Putamen (tissue), 1 donor: ENCODE results near the gene PON2.
"Not testable (repeated sequence)": the region's sequence is repeated elsewhere in the genome, so short reads cannot be mapped to it uniquely, and the experiment has no call there.

Experiments used
- DNase-seq: peaks from one replicate; pipeline ENCODE4 v3.0.0-alpha.2; 2016; ENCODE audit warnings: low spot score

PON2 gene

DNA sequence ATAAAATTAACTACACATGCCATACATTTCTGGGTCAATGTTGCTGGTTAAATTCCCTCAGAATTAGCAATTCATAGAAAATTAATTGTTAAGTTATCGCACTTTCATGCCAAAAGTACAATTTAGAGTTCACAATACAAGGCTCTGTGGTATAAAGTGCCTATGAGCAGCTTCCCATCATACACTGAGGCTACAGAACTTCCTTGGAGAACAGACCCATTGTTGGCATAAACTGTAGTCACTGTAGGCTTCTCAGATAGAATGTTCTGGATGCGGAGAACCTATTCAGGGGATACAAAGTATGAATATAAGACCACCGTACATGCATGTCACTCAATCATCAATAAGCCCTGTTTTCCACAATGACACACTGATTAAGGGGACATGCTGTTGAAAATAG lies 29.6 kb downstream of the PON2 start:
- DNase-seq, result no peak

DNA sequence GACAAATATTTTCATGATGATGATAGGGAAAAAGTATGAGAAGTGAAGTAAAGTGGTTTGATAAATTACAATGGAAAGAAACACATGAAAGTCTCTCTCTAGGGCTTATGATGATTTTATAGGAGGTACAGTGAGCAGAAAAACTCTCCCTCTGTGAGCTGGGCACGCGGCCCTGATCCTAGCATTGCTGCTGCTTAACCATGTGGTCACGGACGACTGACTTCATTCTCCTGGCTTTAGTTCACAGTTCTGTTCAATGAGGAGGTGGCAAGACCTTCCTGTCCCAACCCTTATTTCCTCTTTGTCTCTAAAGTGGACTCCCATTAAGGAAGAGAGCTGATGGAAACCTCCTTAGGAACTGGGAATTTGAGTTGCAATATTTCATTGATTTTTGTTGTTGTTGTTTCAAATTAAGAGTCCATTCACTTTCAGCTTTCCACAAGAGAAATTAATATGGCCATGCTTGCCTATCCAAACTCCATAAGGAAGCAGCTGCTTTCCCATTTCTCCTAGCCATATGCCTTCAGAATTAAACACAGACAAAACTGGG lies 30.4 kb downstream of the PON2 start:
- no peak for DNase-seq

DNA sequence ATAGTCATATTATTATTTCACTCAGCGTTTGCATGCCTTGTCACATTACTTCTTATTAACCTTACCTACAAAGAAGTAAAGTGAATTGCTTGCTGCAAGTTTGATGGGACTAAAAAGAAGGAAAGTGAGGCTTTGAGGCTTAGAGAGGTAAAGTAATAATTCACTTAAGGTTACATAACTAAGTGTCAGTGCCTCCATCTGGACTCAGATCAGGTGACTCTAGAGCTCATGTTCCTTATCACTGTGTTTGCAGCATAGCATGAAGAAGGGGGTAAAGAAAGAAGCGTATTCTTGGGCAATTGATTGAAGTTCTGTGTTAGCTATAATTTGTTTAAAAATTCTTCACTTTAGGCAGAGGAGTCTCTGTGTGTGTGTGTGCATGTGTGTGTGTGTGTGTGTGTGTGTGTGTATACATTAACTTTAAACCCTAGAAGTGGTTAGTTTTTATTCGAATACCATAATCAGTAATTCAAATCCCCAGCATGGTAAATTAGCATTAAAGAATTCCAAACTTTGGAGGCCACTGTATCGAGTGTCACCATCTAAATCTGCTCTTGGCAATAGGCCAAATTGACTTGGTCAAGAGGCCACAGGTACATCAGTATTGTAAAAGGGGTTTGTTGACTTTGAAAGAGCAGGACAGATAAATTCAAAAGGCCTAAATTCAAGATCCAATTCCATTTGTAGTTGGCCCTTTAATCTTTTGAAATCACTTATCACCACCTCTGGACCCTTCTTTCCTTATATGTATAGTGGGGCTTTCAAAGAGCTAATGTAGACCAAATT lies 36.5 kb downstream of the PON2 start:
- no peak for DNase-seq

DNA sequence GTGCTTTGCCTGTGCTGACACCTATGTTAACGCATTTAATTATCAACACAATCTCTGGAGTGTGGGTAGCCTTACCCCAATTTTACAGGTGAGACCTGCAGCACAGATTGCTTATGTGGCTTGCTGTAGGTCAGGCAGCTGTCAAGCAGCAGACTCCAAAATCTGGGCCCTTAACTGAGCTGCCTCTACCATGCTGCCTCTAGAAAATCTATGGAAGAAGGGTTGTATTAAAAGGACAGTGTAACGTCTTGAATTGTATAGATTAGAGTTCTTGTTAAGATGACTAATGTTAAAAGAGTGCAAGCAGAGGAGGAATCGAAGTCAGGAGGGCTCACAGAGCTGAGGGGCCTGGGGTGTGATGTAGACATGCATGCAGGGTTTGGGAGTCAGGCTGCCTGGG lies 37.4 kb downstream of the PON2 start:
- DNase-seq, result no peak

DNA sequence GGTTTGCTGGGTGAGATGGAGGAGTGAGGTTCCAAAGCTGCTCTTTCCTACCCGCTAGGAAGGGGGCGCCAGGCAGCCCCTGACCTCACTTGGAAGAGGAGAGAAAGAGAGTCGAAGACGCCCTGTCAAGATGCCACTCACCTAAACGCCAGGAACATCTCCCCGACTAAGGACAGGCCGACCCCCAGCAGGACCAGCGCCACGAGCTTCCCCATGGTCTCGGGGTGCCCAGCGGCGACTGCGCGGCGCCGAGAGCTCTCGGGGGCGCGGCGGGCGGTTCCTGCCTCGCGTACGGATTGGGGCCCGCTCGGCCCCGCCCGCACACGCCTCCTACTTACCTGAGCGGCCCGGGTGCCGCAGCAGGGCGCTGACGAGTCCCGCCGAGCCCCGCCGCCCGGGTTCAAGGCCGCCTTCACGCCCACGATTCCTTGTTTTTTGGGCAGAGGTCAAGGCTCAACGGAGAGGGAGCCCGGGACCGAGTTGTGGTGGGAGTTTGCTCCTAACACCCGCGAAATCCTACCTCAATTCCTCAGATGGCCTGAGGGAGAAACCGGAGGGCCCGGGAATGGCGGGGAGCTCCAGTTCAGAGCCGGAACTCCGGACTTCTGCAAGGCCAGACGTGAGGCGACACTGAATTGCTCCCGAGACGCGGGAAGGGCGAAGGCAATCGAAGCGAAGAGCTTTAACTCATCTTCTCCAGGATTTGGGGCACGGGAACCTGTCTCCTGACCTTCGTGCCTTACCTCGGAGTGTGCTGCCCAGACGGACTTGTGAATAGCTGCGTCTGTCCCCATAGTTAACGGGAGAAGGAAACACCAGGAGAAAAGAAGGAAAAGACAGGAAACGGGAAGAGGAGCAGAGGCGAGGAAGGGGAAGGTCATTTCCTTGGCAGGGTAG lies 38.4 kb downstream of the PON2 start, which contains the start of gene PON3:
Gene PON3 (minus strand): TSS at position 240 of the 897 bp plus-strand sequence. CDS start 25 bp downstream, at position 215.
- no peak for DNase-seq

DNA sequence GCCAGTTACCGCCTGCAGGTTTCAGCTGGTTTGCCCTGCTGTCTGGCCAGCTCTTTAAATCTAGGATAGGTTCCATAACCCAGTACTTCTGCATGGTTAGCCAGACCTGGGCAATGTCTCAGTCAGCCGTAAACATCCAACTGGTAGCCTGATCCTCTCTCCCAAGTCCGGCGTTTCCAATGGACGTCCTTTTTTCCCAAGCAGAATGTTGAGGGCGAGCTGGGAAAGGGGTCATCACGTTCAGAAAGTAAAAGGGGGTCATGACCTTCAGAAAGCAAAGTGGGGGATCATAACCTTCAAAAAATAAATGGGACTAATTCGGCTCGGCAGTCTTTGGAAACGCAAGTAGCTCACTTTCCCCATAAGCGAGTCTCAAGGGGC lies 39.1 kb downstream of the PON2 start:
- no peak for DNase-seq

DNA sequence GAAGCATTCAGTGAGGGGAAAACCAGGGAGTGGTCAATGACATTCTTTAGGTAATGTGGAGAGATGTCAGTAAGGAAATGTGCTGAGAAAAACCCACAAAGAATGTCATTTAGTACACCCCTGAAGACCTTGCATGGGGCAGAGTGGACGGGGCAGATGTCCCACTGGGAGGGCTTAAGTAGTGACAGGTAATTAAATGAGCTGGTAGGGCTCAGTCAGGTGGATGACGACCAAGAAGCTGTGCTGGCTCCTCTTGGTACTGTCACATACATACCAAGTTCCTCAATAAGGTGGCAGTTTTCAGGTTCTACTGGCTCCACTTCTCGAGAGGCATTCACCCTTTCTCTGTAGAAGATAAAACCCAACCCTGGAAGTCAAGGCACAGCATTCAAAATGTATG lies 40.5 kb downstream of the PON2 start:
- DNase-seq, result no peak

DNA sequence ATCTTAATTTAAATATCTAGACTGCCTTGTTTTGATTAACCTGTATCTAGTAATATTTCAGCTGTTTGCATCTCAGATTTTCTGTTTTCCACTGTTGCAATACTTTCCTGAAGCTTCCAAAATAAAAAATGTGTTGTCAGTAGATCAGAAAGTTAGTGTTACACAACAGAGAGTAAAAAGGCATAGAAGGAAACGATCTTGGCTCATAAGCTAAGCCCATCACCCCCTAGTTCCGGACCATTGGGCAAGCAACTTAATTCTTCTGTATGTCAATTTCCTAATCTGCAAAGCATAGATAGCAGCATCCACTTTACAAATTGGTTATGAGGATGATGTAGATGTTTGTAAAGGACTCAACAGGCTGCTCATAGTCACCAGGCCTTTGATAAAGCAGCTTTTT lies 43.1 kb downstream of the PON2 start:
- no peak for DNase-seq

DNA sequence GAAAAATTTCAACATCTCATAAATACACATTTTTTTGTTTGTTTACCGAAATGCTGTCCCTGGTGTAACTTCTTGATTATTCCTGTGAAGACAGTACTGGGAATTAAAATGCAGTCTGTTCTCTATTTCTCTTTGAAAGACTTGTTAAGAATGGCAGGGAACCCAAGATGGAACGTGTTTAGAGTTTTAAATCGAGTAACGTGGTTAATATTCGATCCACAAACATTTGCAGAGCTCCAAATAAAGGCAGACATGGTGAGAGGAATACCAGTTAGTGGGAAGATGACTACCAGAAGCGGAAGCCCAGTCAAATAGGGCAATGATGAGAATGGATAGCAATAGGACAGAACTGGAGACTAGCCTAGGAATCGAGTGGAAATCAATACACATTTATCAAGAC lies 45.3 kb downstream of the PON2 start:
- peak; percentile 29 for DNase-seq

DNA sequence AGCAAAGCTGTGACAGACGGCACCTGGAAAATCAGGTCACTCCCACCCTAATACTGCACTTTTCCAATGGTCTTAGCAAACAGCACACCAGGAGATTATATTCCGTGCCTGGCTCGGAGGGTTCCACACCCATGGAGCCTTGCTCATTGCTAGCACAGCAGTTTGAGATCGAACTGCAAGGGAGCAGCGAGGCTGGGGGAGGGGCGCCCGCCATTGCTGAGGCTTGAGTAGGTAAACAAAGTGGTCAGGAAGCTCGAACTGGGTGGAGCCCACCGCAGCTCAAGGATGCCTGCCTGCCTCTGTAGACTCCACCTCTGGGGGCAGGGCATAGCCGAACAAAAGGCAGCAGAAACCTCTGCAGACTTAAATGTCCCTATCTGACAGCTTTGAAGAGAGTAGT lies 55.4 kb downstream of the PON2 start:
- DNase-seq, result not testable (repeated sequence)

DNA sequence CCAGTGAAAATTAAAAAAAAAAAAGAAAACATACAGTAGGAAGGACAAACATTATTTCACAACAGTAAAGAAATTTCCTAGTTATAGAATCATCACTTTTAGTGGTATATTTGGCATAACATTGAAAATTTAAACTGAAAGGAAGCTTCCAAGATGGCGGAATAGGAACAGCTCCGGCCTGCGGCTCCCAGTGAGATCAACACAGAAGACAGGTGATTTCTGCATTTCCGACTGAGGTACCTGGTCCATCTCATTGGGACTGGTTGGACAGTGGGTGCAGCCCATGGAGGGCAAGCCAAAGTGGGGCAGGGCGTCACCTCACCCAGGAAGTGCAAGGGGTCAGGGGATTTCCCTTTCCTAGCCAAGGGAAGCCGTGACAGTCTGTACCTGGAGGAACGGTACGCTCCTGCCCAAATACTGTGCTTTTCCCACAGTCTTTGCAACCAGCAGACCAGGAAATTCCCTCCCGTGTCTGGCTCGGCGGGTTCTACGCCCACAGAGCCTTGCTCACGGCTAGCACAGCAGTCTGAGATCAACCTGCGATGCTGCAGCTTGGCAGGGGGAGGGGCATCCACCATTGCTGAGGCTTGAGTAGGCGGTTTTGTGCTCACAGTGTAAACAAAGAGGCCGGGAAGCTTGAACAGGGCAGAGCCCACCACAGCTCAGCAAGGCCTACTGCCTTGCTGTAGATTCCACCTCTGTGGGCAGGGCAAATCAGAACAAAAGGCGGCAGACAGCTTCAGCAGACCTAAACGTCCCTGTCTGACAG lies 58.0 kb downstream of the PON2 start:
- no peak for DNase-seq

DNA sequence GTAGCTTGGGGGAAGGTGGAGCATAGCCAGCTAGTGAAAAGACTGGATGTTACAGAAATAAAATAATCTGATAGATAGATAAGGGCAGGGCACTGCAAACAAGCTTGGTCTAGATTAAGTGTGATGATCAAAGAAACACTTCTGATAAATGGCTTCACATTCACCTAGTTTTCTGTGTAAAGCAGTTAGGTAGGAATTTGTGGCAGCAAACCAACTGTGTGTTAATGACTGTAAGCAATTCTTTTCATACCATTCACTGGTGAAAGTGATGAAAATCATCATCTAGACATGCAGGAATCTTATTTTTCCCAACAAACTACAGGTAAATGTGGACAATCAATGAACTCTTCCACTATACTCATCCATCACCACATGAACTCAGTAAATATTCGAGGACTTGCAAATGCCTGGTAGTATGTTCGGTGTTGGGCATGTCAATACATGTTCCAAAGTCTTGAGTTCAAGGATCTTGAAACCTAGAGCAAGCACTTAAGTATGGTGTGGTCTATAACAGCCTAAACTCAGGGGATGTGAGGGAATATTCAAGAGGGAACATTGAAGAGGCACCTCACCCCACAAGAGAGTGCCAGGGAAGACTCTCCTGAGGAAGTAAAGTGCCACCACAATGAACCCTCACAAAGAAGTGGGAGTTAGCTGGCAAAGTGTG lies 59.1 kb downstream of the PON2 start:
- DNase-seq, result no peak

DNA sequence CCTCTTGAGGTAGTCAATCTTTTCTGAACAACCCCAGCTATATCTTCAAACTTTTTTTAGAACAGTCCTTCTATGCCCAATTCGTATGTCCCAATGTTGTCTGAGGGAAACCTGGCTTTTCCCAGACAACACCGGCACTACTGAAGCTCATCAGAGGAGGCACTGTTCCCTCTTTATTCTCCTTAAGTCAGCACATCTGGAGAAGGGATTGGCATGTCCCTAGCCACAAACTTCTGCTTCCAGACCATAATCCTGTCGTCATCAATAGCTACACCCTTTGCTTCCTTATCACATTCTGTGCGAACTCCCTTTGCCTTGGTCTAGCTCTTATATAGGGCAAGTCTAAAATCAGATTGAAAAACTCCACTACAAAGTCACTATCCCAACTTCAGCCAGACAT lies 61.5 kb downstream of the PON2 start:
- no peak for DNase-seq

DNA sequence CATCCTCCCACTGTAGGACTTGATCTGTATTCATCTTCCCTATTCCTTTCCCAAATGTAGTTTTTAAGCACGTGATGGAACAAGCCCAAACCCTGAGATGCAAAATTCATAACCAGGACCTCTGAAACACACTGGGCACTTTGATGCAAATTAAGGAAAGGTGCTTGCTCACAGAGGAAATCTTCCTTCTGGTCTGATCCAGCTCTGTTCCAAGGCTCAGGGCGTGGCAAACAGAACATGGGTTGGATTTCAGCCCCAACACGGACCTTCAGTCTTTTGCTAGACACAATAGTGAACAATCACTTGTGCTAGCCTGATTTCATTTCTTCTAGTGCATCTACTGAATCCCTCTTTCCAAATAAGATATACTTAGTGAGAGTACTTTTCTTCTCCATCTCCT lies 66.6 kb downstream of the PON2 start:
- DNase-seq, result no peak

DNA sequence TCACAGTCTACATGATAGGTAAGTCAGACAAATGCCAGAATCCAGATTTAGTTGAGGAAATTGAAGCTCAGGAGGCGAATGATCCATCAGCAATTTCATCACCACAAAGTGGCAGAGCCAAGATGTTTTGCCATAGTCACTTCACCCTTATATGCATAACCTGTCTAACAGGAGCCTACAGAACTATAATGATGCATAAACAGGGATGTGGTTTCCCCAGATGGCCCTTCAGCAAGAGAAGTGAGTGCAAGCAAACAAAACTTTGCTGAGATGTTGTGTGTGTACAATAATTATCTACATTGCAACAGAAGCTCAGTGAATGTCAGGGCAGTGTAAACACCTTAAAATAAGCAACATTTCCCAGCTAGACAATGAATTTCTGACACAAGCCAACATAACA lies 67.2 kb downstream of the PON2 start:
- no peak for DNase-seq

DNA sequence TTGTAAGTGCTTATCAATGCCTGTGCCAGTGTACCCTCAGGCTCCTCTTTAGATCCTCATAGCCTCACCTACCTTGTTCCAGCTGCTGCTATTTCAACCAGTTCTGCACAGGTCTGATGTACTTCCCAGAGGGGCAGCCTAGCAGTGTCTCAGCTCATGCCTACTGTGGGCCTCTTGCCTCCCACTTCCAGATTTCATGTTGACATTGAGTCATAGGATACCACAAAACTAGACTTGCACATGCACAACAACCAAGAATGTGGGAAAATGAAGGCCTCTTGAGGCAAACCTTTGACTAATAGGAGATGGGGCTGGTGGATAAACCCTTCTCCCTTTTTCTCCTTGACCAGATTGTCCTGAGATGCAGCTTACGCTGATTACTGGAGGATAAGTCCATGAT lies 69.7 kb downstream of the PON2 start:
- no peak for DNase-seq

DNA sequence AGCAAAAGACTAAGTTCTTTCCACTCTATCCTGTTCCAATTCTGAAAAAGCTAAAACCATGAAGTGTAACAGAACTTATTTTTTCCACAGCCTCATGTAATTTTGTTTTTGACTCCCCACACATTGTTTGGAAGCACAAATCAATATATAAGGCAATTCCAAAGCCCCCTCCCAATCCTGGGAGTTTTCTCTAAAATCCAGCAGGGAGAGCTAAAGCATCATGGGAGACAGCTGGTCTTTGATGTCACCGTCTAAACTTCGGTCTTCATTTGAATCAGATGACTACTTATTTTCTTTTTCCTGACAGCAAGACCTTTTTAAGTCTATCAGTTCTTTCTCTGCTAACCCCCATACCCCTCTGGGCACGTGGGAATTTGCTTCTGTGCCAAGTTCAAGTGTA lies 77.2 kb downstream of the PON2 start:
- peak; percentile 4 for DNase-seq
